ENCODE measurements around the gene LPP.

The LPP gene

GRCh38 chr3:188199386-188199785, 45.4 kb downstream of the LPP start:
- DNase-seq: no peak

GRCh38 chr3:188200481-188200880, 46.5 kb downstream of the LPP start:
- no peak for DNase-seq

GRCh38 chr3:188202358-188203138, 48.6 kb downstream of the LPP start:
- no peak for DNase-seq

- no peak for DNase-seq
Observed at GRCh38 chr3:188204526-188204925, 50.6 kb downstream of the LPP start.

GRCh38 chr3:188205992-188206416, 52.0 kb downstream of the LPP start:
- DNase-seq: no peak

- DNase-seq: no peak
Observed at GRCh38 chr3:188206787-188207186, 52.8 kb downstream of the LPP start.

GRCh38 chr3:188207941-188208515, 54.1 kb downstream of the LPP start:
- DNase-seq: no peak

GRCh38 chr3:188208516-188208981, 54.6 kb downstream of the LPP start:
- DNase-seq: no peak

GRCh38 chr3:188209034-188209433, 55.1 kb downstream of the LPP start:
- DNase-seq: no peak

GRCh38 chr3:188209740-188210139, 55.8 kb downstream of the LPP start:
- no peak for DNase-seq

- DNase-seq: no peak
Observed at GRCh38 chr3:188211476-188211875, 57.5 kb downstream of the LPP start.

- DNase-seq: no peak
Observed at GRCh38 chr3:188212308-188212969, 58.5 kb downstream of the LPP start.

- no peak for DNase-seq
Observed at GRCh38 chr3:188214442-188214841, 60.5 kb downstream of the LPP start.

GRCh38 chr3:188215129-188215528, 61.2 kb downstream of the LPP start:
- no peak for DNase-seq

- DNase-seq: no peak
Observed at GRCh38 chr3:188217011-188217463, 63.1 kb downstream of the LPP start.

- no peak for DNase-seq
Observed at GRCh38 chr3:188217726-188218125, 63.8 kb downstream of the LPP start.

GRCh38 chr3:188218603-188219002, 64.6 kb downstream of the LPP start:
- DNase-seq: no peak

GRCh38 chr3:188219147-188219546, 65.2 kb downstream of the LPP start:
- DNase-seq: no peak

GRCh38 chr3:188220097-188220788, 66.3 kb downstream of the LPP start:
- no peak for DNase-seq

GRCh38 chr3:188220988-188221818, 67.2 kb downstream of the LPP start:
- DNase-seq: no peak

- no peak for DNase-seq
Observed at GRCh38 chr3:188223936-188224335, 70.0 kb downstream of the LPP start.

GRCh38 chr3:188227442-188227841, 73.5 kb downstream of the LPP start:
- no peak for DNase-seq

Measured in KG1 (cell line).